ENCODE data around the gene ADGRL3. TPM values are rescaled to one million over a fixed set of nuclear protein-coding genes. Genes with fewer than 3 reads are reported as not detected.

The ADGRL3 gene
- total RNA-seq, 1 donor from 2014 or later: 6.1 TPM

- no peaks in the 10 kb centered on the region for H3K9me3 ChIP-seq (replicated peaks)
- intact Hi-C loops (cut with micrococcal nuclease): no loop called here
- no peak for DNase-seq
- H3K27me3 ChIP-seq (ENCODE audit: low read depth): no peaks in the 10 kb centered on the region
- no peaks in the 10 kb centered on the region for H3K4me1 ChIP-seq
- H3K27ac ChIP-seq (replicated peaks): no peak overlapping the region
- TF ChIP-seq CTCF (IDR thresholded peaks at IDR 0.05; ENCODE audit: borderline replicate concordance): no peak
- H3K36me3 ChIP-seq: no peaks in the 10 kb centered on the region
- H3K4me3 ChIP-seq: no peak overlapping the region
Observed at GRCh38 chr4:61734409-61734808, 534.3 kb downstream of the ADGRL3 start.

GRCh38 chr4:61739887-61740286 is 539.8 kb downstream of the ADGRL3 start:
- no peak overlapping the region for H3K4me3 ChIP-seq
- no peak for DNase-seq
- H3K27me3 ChIP-seq (ENCODE audit: low read depth): no peaks in the 10 kb centered on the region
- H3K9me3 ChIP-seq (replicated peaks): peaks cover 7% of the 10 kb centered on the region
- H3K27ac ChIP-seq (replicated peaks): no peak overlapping the region
- intact Hi-C loops (cut with micrococcal nuclease): no loop called here
- peaks cover 13% of the 10 kb centered on the region for H3K4me1 ChIP-seq
- no peak for TF ChIP-seq CTCF (IDR thresholded peaks at IDR 0.05; ENCODE audit: borderline replicate concordance)
- no peaks in the 10 kb centered on the region for H3K36me3 ChIP-seq

GRCh38 chr4:61740886-61741285 is 540.8 kb downstream of the ADGRL3 start:
- Histone ChIP-seq H3K4me3 (peak overlapping the region; percentile 38), H3K9me3 (replicated peaks) (peaks cover 7% of the 10 kb centered on the region), H3K27me3 (ENCODE audit: low read depth) (no peaks in the 10 kb centered on the region), H3K36me3 (no peaks in the 10 kb centered on the region), H3K27ac (replicated peaks) (peak overlapping the region; percentile 58), H3K4me1 (peaks cover 13% of the 10 kb centered on the region)
- no peak for DNase-seq
- intact Hi-C loops (cut with micrococcal nuclease): no loop called here
- TF ChIP-seq CTCF (IDR thresholded peaks at IDR 0.05; ENCODE audit: borderline replicate concordance): no peak

GRCh38 chr4:61741327-61742096 is 541.4 kb downstream of the ADGRL3 start:
- Histone ChIP-seq H3K36me3 (no peaks in the 10 kb centered on the region), H3K4me1 (peaks cover 13% of the 10 kb centered on the region), H3K27me3 (ENCODE audit: low read depth) (no peaks in the 10 kb centered on the region), H3K9me3 (replicated peaks) (peaks cover 14% of the 10 kb centered on the region), H3K4me3 (peak overlapping the region; percentile 38), H3K27ac (replicated peaks) (peak overlapping the region; percentile 58)
- no peak for DNase-seq
- intact Hi-C loops (cut with micrococcal nuclease): no loop called here
- peak; percentile 62 for TF ChIP-seq CTCF (IDR thresholded peaks at IDR 0.05; ENCODE audit: borderline replicate concordance)

GRCh38 chr4:61750810-61751209 is 550.7 kb downstream of the ADGRL3 start:
- no peak for DNase-seq
- peaks cover 24% of the 10 kb centered on the region for H3K9me3 ChIP-seq (replicated peaks)
- no peaks in the 10 kb centered on the region for H3K36me3 ChIP-seq
- no peaks in the 10 kb centered on the region for H3K27me3 ChIP-seq (ENCODE audit: low read depth)
- intact Hi-C loops (cut with micrococcal nuclease): no loop called here
- H3K27ac ChIP-seq (replicated peaks): no peak overlapping the region
- TF ChIP-seq CTCF (IDR thresholded peaks at IDR 0.05; ENCODE audit: borderline replicate concordance): no peak
- no peaks in the 10 kb centered on the region for H3K4me1 ChIP-seq
- H3K4me3 ChIP-seq: no peak overlapping the region
